NCI-H1436 (cell line): ENCODE results near the gene NEU3.

ENCODE experiments used
- DNase-seq: peaks from one replicate; lab custom pipeline; 2025; lab: John Stamatoyannopoulos, UW

NEU3 gene

DNA sequence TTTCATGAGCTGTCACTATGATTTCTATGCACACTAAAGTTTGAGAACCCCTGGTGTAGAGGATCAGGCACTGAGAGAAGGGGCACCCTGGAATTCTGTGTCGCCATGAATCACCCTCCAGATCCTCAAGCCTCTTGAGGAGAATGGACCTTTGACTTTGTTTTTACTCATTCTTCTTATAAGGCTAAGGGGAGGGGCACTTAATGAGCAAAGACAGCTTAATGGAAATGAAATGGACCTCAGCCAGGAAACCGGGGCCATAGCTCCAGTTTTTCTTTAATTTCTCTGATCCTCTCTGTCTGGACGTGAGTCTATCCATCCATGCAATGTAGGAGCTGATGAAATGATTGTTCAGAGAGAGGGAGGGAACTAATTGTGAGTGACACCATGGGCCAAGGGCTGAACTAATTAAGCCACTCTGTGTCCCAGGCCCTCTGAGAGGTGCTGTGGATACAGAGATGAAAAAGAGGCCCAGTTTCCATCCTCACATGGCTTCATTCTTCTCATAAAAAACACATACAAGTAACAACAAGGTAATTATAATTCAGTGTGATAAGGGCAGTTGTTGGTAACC lies 75.1 kb downstream of the NEU3 start:
- no peak for DNase-seq

DNA sequence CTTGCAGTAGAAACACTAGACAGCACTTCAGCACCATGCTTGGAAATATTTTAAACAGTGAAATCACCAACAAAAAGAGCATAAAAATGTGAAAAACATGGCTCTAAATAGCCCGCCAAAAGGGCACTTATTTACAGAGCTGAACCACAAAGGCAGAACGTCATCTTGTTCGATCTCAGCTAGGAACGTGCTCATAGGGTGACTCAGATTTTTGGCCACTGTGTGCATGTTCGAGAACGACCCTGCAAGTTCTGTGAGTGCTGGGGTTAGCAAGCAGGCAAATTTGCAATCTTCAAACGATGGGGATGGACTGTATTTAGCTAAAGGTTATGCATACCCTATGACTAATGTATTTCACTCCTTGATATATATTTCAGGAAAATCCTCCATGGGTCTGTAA lies 77.3 kb downstream of the NEU3 start:
- no peak for DNase-seq
